ENCODE data around the gene NLRP1.

Gene NLRP1

DNA sequence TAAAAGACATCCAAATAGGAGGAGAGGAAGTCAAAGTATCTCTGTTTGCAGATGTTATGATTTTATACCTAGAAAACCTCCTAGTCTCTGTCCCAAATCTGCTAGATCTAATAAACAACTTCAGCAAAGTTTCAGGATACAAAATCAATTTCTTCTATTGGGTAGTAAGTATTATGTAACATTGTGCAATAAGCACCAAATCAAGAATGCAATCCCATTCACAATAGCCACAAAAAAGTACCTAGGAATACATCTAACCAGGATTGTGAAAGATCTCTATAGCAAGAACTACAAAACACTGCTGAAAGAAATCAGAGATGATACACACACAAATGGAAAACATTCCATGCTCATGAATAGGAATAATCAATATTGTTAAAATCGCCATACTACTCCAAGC, 13.0 kb downstream of the NLRP1 start:
- no peak overlapping the region for H3K27ac ChIP-seq (ENCODE audit: low read length)
- DNase-seq (no peak), ATAC-seq (ENCODE audit: insufficient read depth, low read depth) (no peak)
- H3K27me3 ChIP-seq (ENCODE audit: insufficient read depth, low read length, poor library complexity) = no peaks in the 10 kb centered on the region
- H3K36me3 ChIP-seq (ENCODE audit: insufficient read depth, low read length) = peaks cover 6% of the 10 kb centered on the region
- H3K79me2 ChIP-seq (ENCODE audit: insufficient read depth, low read length) = no peaks in the 10 kb centered on the region
- no peak overlapping the region for H3K9ac ChIP-seq (ENCODE audit: low read depth, low read length)
- no peak for TF ChIP-seq EZH2 (IDR thresholded peaks at IDR 0.05; ENCODE audit: borderline replicate concordance, low read depth, low read length, severe bottlenecking)
- TF ChIP-seq, protein P1, sequence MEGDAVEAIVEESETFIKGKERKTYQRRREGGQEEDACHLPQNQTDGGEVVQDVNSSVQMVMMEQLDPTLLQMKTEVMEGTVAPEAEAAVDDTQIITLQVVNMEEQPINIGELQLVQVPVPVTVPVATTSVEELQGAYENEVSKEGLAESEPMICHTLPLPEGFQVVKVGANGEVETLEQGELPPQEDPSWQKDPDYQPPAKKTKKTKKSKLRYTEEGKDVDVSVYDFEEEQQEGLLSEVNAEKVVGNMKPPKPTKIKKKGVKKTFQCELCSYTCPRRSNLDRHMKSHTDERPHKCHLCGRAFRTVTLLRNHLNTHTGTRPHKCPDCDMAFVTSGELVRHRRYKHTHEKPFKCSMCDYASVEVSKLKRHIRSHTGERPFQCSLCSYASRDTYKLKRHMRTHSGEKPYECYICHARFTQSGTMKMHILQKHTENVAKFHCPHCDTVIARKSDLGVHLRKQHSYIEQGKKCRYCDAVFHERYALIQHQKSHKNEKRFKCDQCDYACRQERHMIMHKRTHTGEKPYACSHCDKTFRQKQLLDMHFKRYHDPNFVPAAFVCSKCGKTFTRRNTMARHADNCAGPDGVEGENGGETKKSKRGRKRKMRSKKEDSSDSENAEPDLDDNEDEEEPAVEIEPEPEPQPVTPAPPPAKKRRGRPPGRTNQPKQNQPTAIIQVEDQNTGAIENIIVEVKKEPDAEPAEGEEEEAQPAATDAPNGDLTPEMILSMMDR (IDR thresholded peaks at IDR 0.05; ENCODE audit: borderline replicate concordance, extremely low read depth, low read length, poor library complexity, severe bottlenecking) = no peak
- no peaks in the 10 kb centered on the region for H4K20me1 ChIP-seq (ENCODE audit: insufficient read depth, low read length)
- no peaks in the 10 kb centered on the region for H3K4me1 ChIP-seq (ENCODE audit: insufficient read depth, low read length)
- H3K9me3 ChIP-seq (ENCODE audit: insufficient read depth, low read length, severe bottlenecking) = no peaks in the 10 kb centered on the region
- no peak overlapping the region for H2AFZ ChIP-seq (ENCODE audit: low read depth, low read length)
- no peak overlapping the region for H3K4me3 ChIP-seq (ENCODE audit: low read depth in 1 of 2, low read length in 2 of 2)
- no peak overlapping the region for H3K4me2 ChIP-seq (ENCODE audit: insufficient read depth, low read length)

DNA sequence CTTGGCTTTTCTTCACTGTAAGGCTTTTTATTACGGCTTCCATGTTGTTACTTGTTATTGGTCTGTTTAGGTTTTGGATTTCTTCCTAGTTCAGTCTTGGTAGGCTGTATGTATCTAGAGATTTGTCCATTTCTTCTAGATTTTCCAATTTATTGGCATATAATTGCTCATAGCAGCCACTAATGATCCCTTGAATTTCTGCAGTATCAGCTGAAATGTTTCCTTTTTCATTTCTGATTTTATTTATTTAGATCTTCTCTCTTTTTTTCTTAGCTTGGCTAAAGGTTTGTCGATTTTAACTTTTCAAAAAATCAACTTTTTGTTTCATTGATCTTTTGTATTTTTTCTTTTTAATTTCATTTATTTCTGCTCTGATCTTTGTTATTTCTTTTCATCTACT, 18.5 kb downstream of the NLRP1 start:
- no peak for DNase-seq
- H3K79me2 ChIP-seq (ENCODE audit: insufficient read depth, low read length) = no peaks in the 10 kb centered on the region
- no peak overlapping the region for H3K4me3 ChIP-seq (ENCODE audit: low read depth in 1 of 2, low read length in 2 of 2)
- no peak overlapping the region for H3K9ac ChIP-seq (ENCODE audit: low read depth, low read length)
- no peaks in the 10 kb centered on the region for H3K36me3 ChIP-seq (ENCODE audit: insufficient read depth, low read length)
- no peak overlapping the region for H2AFZ ChIP-seq (ENCODE audit: low read depth, low read length)
- H3K4me1 ChIP-seq (ENCODE audit: insufficient read depth, low read length) = no peaks in the 10 kb centered on the region
- no peak for ATAC-seq (ENCODE audit: insufficient read depth, low read depth)
- H3K4me2 ChIP-seq (ENCODE audit: insufficient read depth, low read length) = no peak overlapping the region
- H3K27me3 ChIP-seq (ENCODE audit: insufficient read depth, low read length, poor library complexity) = no peaks in the 10 kb centered on the region
- H3K9me3 ChIP-seq (ENCODE audit: insufficient read depth, low read length, severe bottlenecking) = no peaks in the 10 kb centered on the region
- TF ChIP-seq, protein P1 (IDR thresholded peaks at IDR 0.05; ENCODE audit: borderline replicate concordance, extremely low read depth, low read length, poor library complexity, severe bottlenecking) = no peak
- no peak for TF ChIP-seq EZH2 (IDR thresholded peaks at IDR 0.05; ENCODE audit: borderline replicate concordance, low read depth, low read length, severe bottlenecking)
- H4K20me1 ChIP-seq (ENCODE audit: insufficient read depth, low read length) = 0 out of 2 replicates have a peak, but pooled peaks cover 3% of the 10 kb centered on the region
- H3K27ac ChIP-seq (ENCODE audit: low read length) = no peak overlapping the region

DNA sequence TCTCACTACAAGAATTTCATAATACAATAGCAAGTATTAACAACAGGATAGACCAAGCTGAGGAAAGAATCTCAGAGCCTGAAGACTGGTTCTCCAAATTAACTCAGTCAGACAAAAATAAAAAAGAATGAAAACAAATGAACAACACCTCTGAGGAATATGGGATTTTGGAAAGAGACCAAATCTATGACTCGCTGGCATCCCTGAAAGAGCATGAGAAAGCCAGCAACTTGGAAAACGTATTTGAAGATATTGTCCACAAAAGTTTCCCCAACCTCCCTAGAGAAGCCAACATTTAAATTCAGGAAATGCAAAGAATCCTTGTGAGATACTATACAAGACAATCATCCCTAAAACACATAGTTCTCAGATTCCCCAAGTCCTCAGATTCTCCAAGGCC, 20.9 kb downstream of the NLRP1 start:
- Histone ChIP-seq H3K4me2 (ENCODE audit: insufficient read depth, low read length) (no peak overlapping the region), H3K27me3 (ENCODE audit: insufficient read depth, low read length, poor library complexity) (no peaks in the 10 kb centered on the region), H3K79me2 (ENCODE audit: insufficient read depth, low read length) (no peaks in the 10 kb centered on the region), H4K20me1 (ENCODE audit: insufficient read depth, low read length) (0 out of 2 replicates have a peak, but pooled peaks cover 3% of the 10 kb centered on the region), H3K9me3 (ENCODE audit: insufficient read depth, low read length, severe bottlenecking) (no peaks in the 10 kb centered on the region), H3K4me3 (ENCODE audit: low read depth in 1 of 2, low read length in 2 of 2) (no peak overlapping the region), H3K36me3 (ENCODE audit: insufficient read depth, low read length) (peaks cover 10% of the 10 kb centered on the region), H3K9ac (ENCODE audit: low read depth, low read length) (no peak overlapping the region), H2AFZ (ENCODE audit: low read depth, low read length) (no peak overlapping the region), H3K27ac (ENCODE audit: low read length) (no peak overlapping the region), H3K4me1 (ENCODE audit: insufficient read depth, low read length) (no peaks in the 10 kb centered on the region)
- ATAC-seq (ENCODE audit: insufficient read depth, low read depth) (no peak), DNase-seq (no peak)
- no peak for TF ChIP-seq EZH2 (IDR thresholded peaks at IDR 0.05; ENCODE audit: borderline replicate concordance, low read depth, low read length, severe bottlenecking)
- TF ChIP-seq, protein P1 (IDR thresholded peaks at IDR 0.05; ENCODE audit: borderline replicate concordance, extremely low read depth, low read length, poor library complexity, severe bottlenecking) = no peak

Measured in DND-41 (cell line).